ENCODE data around the gene RAE1. TPM values are rescaled to one million over a fixed set of nuclear protein-coding genes. Genes with fewer than 3 reads are reported as not detected.

Gene RAE1
- total RNA-seq, 3 donors from 2014 or later (not counting 1 experiment from before 2014, with no cell fraction given), result 50.3 to 66.8 (median 52.5) TPM

- WGBS (ENCODE audit: insufficient coverage), result 92% methylated on average over 13 of the region's 13 CpGs
- Mint-ChIP-seq H3K9me3 (no peaks in the 10 kb centered on the region), H3K27me3 (ENCODE audit: low read depth in 2 of 2) (peaks cover 0 to 4% of the 10 kb centered on the region in 2 donors), H3K4me1 (peaks cover 9 to 27% of the 10 kb centered on the region in 2 donors), H3K4me3 (no peak overlapping the region), H3K27ac (no peak overlapping the region), H3K36me3 (no peaks in the 10 kb centered on the region)
- TF ChIP-seq CTCF (IDR thresholded peaks at IDR 0.05), result no peak
- DNase-seq (no peak), ATAC-seq (no peak)
- Histone ChIP-seq H3K9me3 (ENCODE audit: control insufficient read depth, insufficient read depth, low read length) (no peaks in the 10 kb centered on the region), H3K27me3 (ENCODE audit: control insufficient read depth, insufficient read depth, low read length) (no peaks in the 10 kb centered on the region), H3K4me1 (ENCODE audit: control insufficient read depth, insufficient read depth, low read length) (peaks cover 45% of the 10 kb centered on the region), H3K36me3 (ENCODE audit: control insufficient read depth, insufficient read depth, low read length) (no peaks in the 10 kb centered on the region), H3K27ac (ENCODE audit: low read length) (no peak overlapping the region), H3K4me3 (ENCODE audit: low read length) (no peak overlapping the region)
- intact Hi-C loops (cut with micrococcal nuclease), result no loop called here
These were observed 75.2 kb downstream of the RAE1 start for GRCh38 chr20:57426271-57426689.

- H3K4me1 ChIP-seq (ENCODE audit: control insufficient read depth, insufficient read depth, low read length), result peaks cover 51% of the 10 kb centered on the region
- Mint-ChIP-seq H3K4me3 (no peak overlapping the region), H3K27ac (no peak overlapping the region)
These were observed 75.8 kb downstream of the RAE1 start for GRCh38 chr20:57426831-57427230.

GRCh38 chr20:57428324-57429158, 77.5 kb downstream of the RAE1 start:
- H3K27me3 Mint-ChIP-seq (ENCODE audit: low read depth in 2 of 2), result peaks cover 0 to 4% of the 10 kb centered on the region in 2 donors
- intact Hi-C loops (cut with micrococcal nuclease), result no loop called here
- H3K9me3 Mint-ChIP-seq, result no peaks in the 10 kb centered on the region
- H3K36me3 Mint-ChIP-seq, result no peaks in the 10 kb centered on the region
- H3K4me3 Mint-ChIP-seq, result no peak overlapping the region
- H3K4me1 Mint-ChIP-seq, result peaks cover 31 to 50% of the 10 kb centered on the region in 2 donors
- H3K4me1 ChIP-seq (ENCODE audit: control insufficient read depth, insufficient read depth, low read length), result peaks cover 68% of the 10 kb centered on the region
- no peak for TF ChIP-seq CTCF (IDR thresholded peaks at IDR 0.05)
- H3K4me3 ChIP-seq (ENCODE audit: low read length), result no peak overlapping the region
- H3K27ac Mint-ChIP-seq, result no peak overlapping the region
- DNase-seq, result no peak
- 92% methylated on average over 21 of the region's 21 CpGs for WGBS (ENCODE audit: insufficient coverage)
- H3K27ac ChIP-seq (ENCODE audit: low read length), result no peak overlapping the region
- no peaks in the 10 kb centered on the region for H3K27me3 ChIP-seq (ENCODE audit: control insufficient read depth, insufficient read depth, low read length)
- H3K36me3 ChIP-seq (ENCODE audit: control insufficient read depth, insufficient read depth, low read length), result no peaks in the 10 kb centered on the region
- ATAC-seq, result no peak
- H3K9me3 ChIP-seq (ENCODE audit: control insufficient read depth, insufficient read depth, low read length), result no peaks in the 10 kb centered on the region

More at GRCh38 chr20:57426831-57427230, 75.8 kb downstream of the RAE1 start:
- no peak for DNase-seq
- no peak for TF ChIP-seq CTCF (IDR thresholded peaks at IDR 0.05)
- Mint-ChIP-seq H3K36me3 (no peaks in the 10 kb centered on the region), H3K9me3 (no peaks in the 10 kb centered on the region), H3K4me1 (peaks cover 15 to 33% of the 10 kb centered on the region in 2 donors), H3K27me3 (ENCODE audit: low read depth in 2 of 2) (peaks cover 0 to 4% of the 10 kb centered on the region in 2 donors)
- no peak for ATAC-seq
- no peaks in the 10 kb centered on the region for H3K27me3 ChIP-seq (ENCODE audit: control insufficient read depth, insufficient read depth, low read length)
- H3K36me3 ChIP-seq (ENCODE audit: control insufficient read depth, insufficient read depth, low read length), result no peaks in the 10 kb centered on the region
- intact Hi-C loops (cut with micrococcal nuclease), result no loop called here
- 81% methylated on average over 5 of the region's 7 CpGs for WGBS (ENCODE audit: insufficient coverage)
- no peak overlapping the region for H3K4me3 ChIP-seq (ENCODE audit: low read length)
- no peak overlapping the region for H3K27ac ChIP-seq (ENCODE audit: low read length)
- no peaks in the 10 kb centered on the region for H3K9me3 ChIP-seq (ENCODE audit: control insufficient read depth, insufficient read depth, low read length)

Other genes with a start within 250 kb of the RAE1 start
- not detected for gene BMP7, start 84.6 kb upstream of the RAE1 start, total RNA-seq
- not detected for gene SPO11, start 21.5 kb upstream of the RAE1 start, total RNA-seq
- gene RBM38, start 40.1 kb downstream of the RAE1 start, total RNA-seq, result 100 to 1,000 TPM; 217 to 392 (median 264) TPM
- not detected for gene CTCFL, start 173.9 kb downstream of the RAE1 start, total RNA-seq
- not detected for gene PCK1, start 209.9 kb downstream of the RAE1 start, total RNA-seq